A673 (cell line): ENCODE measurements around the gene WWP2.

Source experiments
- EZH2 ChIP-seq: fragments of 200-600 bp; sonication (generic); IDR thresholded peaks from 2 replicates; pipeline ENCODE4 v1.6.1; 2017; ENCODE audit warnings: borderline replicate concordance, low read depth, mild to moderate bottlenecking, mixed read lengths, antibody characterized with exemption, low read length; ENCODE audit not compliant: poor library complexity, severe bottlenecking
- TF ChIP-seq, protein P1 (sequence below): fragments of 300-800, 200-600 bp; sonication (generic); conservative IDR thresholded peaks from 2 replicates; pipeline ENCODE4 v1.5.1; 2017; ENCODE audit warnings: low read depth, mild to moderate bottlenecking, antibody characterized with exemption, low read length, moderate library complexity, mixed read lengths

DNA sequence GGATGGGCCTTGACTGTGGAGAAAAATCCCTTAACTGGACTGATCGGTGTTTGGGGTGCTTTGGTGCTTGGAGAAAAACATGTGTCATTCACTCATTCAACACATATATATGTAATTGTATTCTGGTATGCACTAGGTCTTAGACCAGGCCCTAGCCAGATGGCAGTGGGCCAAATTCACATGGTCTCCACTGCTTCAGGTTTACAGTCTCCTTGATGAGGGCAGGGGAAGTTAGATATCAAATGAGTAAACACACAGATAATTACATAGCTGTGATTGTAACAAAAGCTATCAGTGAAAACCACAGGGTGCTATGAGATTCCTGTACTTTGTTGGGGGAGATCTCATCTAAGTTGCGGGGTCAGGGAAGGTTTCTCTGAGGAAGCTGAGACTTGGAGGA lies 78.8 kb downstream of the WWP2 start:
- TF ChIP-seq, protein P1, sequence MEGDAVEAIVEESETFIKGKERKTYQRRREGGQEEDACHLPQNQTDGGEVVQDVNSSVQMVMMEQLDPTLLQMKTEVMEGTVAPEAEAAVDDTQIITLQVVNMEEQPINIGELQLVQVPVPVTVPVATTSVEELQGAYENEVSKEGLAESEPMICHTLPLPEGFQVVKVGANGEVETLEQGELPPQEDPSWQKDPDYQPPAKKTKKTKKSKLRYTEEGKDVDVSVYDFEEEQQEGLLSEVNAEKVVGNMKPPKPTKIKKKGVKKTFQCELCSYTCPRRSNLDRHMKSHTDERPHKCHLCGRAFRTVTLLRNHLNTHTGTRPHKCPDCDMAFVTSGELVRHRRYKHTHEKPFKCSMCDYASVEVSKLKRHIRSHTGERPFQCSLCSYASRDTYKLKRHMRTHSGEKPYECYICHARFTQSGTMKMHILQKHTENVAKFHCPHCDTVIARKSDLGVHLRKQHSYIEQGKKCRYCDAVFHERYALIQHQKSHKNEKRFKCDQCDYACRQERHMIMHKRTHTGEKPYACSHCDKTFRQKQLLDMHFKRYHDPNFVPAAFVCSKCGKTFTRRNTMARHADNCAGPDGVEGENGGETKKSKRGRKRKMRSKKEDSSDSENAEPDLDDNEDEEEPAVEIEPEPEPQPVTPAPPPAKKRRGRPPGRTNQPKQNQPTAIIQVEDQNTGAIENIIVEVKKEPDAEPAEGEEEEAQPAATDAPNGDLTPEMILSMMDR = no peak
- no peak for TF ChIP-seq EZH2
